ENCODE measurements around the gene COP1. TPM values are rescaled to one million over a fixed set of nuclear protein-coding genes. Genes with fewer than 3 reads are reported as not detected.

Gene COP1
- total and polyA plus RNA-seq, 2 donors (not counting 3 experiments of a cell fraction or from before 2014, with no cell fraction given), result 16.5 to 40.9 TPM

DNA sequence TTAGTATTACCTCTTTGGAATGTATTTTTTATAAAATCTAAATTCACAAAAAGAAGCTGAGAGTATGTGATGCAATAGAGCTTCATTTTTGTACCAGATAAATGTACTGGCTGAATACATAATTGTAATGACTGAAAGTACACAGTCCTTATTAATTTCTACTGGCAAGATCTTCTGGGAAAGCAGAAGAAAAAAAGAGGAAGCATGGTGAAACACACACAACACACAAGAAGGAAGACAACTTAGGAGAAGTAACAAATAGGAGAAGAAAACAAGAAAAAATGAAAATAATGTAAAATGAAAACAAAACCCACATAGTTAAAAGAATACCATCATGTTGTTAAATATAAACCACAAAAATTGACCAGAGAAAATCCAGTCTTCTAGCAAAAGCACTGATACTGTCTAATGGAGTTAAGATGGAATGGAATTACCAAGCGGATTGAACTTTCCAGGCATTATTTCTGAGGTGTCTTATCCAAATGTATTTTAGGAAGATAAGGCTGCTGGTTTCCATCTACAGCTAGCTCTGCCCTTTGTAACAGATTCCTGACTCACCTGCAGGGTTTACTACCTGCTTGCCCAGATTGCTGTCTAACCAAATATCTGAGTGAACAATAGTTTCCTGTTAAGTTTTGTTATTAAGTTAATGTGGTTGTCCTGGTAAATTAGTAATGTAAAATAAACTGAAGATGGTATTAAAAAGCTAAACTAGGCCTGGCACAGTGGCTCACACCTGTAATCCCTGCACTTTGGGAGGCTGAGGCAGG lies 4.5 kb upstream of the COP1 start:
- Histone ChIP-seq H3K4me3 (replicated peaks in 1 of 3; ENCODE audit: insufficient read depth in 1 of 3, low read depth in 1 of 3, low read length in 3 of 3) (no peak overlapping the region), H3K9me3 (replicated peaks; ENCODE audit: control insufficient read depth, insufficient read depth, low read length) (no peaks in the 10 kb centered on the region), H3K27me3 (ENCODE audit: control insufficient read depth in 2 of 2, insufficient read depth in 2 of 2, low read length in 2 of 2) (peaks cover 0 to 15% of the 10 kb centered on the region in 2 experiments), H2AFZ (ENCODE audit: low read depth, low read length) (no peak overlapping the region), H3K4me2 (ENCODE audit: insufficient read depth, low read length) (no peak overlapping the region), H3K27ac (ENCODE audit: insufficient read depth, low read depth, low read length) (no peak overlapping the region), H3K79me2 (ENCODE audit: control insufficient read depth, insufficient read depth, low read length) (peaks cover 3% of the 10 kb centered on the region), H3K9ac (replicated peaks; ENCODE audit: extremely low read depth, insufficient read depth, low read length) (no peak overlapping the region), H3K4me1 (ENCODE audit: control insufficient read depth, extremely low read depth, insufficient read depth, low read length) (peaks cover 4% of the 10 kb centered on the region), H3K9me1 (replicated peaks; ENCODE audit: control insufficient read depth, extremely low read depth, insufficient read depth, low read length) (no peaks in the 10 kb centered on the region), H4K20me1 (replicated peaks; ENCODE audit: control insufficient read depth, extremely low read depth, insufficient read depth, low read length) (no peaks in the 10 kb centered on the region), H3K36me3 (ENCODE audit: control insufficient read depth in 2 of 2, extremely low read depth in 1 of 2, insufficient read depth in 2 of 2, low read length in 2 of 2) (no peaks in the 10 kb centered on the region)
- no peak for TF ChIP-seq GATA2 (IDR thresholded peaks at IDR 0.05; ENCODE audit: insufficient read depth, insufficient read length, low read depth, low read length)
- no peak for TF ChIP-seq MAX (IDR thresholded peaks at IDR 0.05; ENCODE audit: insufficient read depth, insufficient read length)
- TF ChIP-seq JUN (IDR thresholded peaks at IDR 0.05; ENCODE audit: borderline replicate concordance, insufficient read depth, insufficient read length, low read depth), result no peak
- no peak for TF ChIP-seq POLR2A (IDR thresholded peaks at IDR 0.05; ENCODE audit: low read depth, low read length)
- no peak for TF ChIP-seq CTCF (IDR thresholded peaks at IDR 0.05; ENCODE audit: extremely low read depth in 1 of 2, insufficient read depth in 1 of 2, low read depth in 1 of 2, low read length in 2 of 2)
- TF ChIP-seq FOS (IDR thresholded peaks at IDR 0.05; ENCODE audit: borderline replicate concordance, insufficient read depth, low read length), result no peak
- TF ChIP-seq EZH2 (IDR thresholded peaks at IDR 0.05; ENCODE audit: borderline replicate concordance, low read depth, low read length, severe bottlenecking), result no peak
- TF ChIP-seq MYC (IDR thresholded peaks at IDR 0.05; ENCODE audit: low read depth, low read length), result no peak
- TF ChIP-seq POLR2AphosphoS5 (IDR thresholded peaks at IDR 0.05; ENCODE audit: insufficient read depth, low read depth, low read length), result no peak
- POLR2A ChIA-PET, result no interaction called here
- intact Hi-C loops (cut with micrococcal nuclease), result no loop called here
- FAIRE-seq (no peak), DNase-seq (ENCODE audit: low read depth, low spot score) (no peak)
- BruUV-seq (replicated peaks), result no TSS peak
- dilution Hi-C loops (cut with MboI; ENCODE audit: extremely low pct_ligation_motif_present, low sequenced_read_pairs), result no loop called here
- CTCF ChIA-PET, result interaction anchor here (0.6 kb wide), 1 partner anchor 146 kb away, joined by 3 read pairs; no protein-coding TSS in a partner anchor

Data from endothelial cell of umbilical vein (primary cell).